Erythroblast (primary cell): Measurements from ENCODE around the gene GPR176.

Experiments
- GATA1 ChIP-seq: IDR thresholded peaks from 2 replicates; pipeline ENCODE4 v1.6.1; 2011; ENCODE audit warnings: low read depth, mild to moderate bottlenecking, control low read depth, low read length, moderate library complexity
- POLR2A ChIP-seq: IDR thresholded peaks from 2 replicates; pipeline ENCODE4 v1.6.1; 2011; ENCODE audit warnings: mild to moderate bottlenecking, low read length

GRCh38 chr15:39942101-39942752, 22.2 kb upstream of the GPR176 start:
- TF ChIP-seq POLR2A: no peak
- TF ChIP-seq GATA1: no peak
